Karpas-422 (cell line): Measurements from ENCODE around the gene STAT3. TPM values are rescaled to one million over a fixed set of nuclear protein-coding genes. Genes with fewer than 3 reads are reported as not detected.

ENCODE experiments used
- DNase-seq: peaks from one replicate; pipeline ENCODE4 v3.0.0-alpha.2; 2015
- H2AFZ ChIP-seq: fragments of 200-600 bp; sonication (generic); 2 replicates; pipeline ENCODE4 v1.6.1; 2014; ENCODE audit warnings: antibody characterized with exemption, low read length, mixed read lengths
- H3K27ac ChIP-seq: fragments of 200-600 bp; sonication (generic); 2 replicates; pipeline ENCODE4 v1.5.1; 2014; ENCODE audit warnings: mild to moderate bottlenecking, low read length, moderate library complexity
- H3K27me3 ChIP-seq: fragments of 200-600 bp; sonication (generic); 2 replicates; pipeline ENCODE4 v1.6.1; 2014; ENCODE audit warnings: low read length, mixed read lengths
- H3K36me3 ChIP-seq: fragments of 200-600 bp; sonication (generic); 2 replicates; pipeline ENCODE4 v1.6.1; 2014; ENCODE audit warnings: low read length, mixed read lengths; ENCODE audit not compliant: insufficient read depth
- H3K4me1 ChIP-seq: fragments of 200-600 bp; sonication (generic); 2 replicates; pipeline ENCODE4 v1.6.1; 2014; ENCODE audit warnings: mild to moderate bottlenecking, low read length, mixed read lengths
- H3K4me2 ChIP-seq: fragments of 200-600 bp; sonication (generic); 2 replicates; pipeline ENCODE4 v1.6.1; 2014; ENCODE audit warnings: low read length, low read depth, mild to moderate bottlenecking; ENCODE audit not compliant: poor library complexity, severe bottlenecking
- H3K4me3 ChIP-seq: fragments of 200-600 bp; sonication (generic); 2 replicates; pipeline ENCODE4 v1.5.1; 2014; ENCODE audit warnings: mild to moderate bottlenecking, antibody characterized with exemption, low read length, mixed read lengths
- H3K79me2 ChIP-seq: fragments of 200-600 bp; sonication (generic); 2 replicates; pipeline ENCODE4 v1.6.1; 2014; ENCODE audit warnings: mild to moderate bottlenecking, low read length, mixed read lengths
- H3K9ac ChIP-seq: fragments of 200-600 bp; sonication (generic); 2 replicates; pipeline ENCODE4 v1.6.0; 2014; ENCODE audit warnings: low read length
- H3K9me2 ChIP-seq: fragments of 200-600 bp; sonication (generic), shearing (Covaris generic); replicated peaks from 2 replicates; pipeline ENCODE4 v1.6.0; 2014; ENCODE audit warnings: mild to moderate bottlenecking, low read length, moderate library complexity; ENCODE audit not compliant: insufficient read depth
- H3K9me3 ChIP-seq: fragments of 300-700, 200-600 bp; sonication (generic); 2 replicates; pipeline ENCODE4 v1.6.1; 2014; ENCODE audit warnings: low read length, mixed read lengths
- H4K20me1 ChIP-seq: fragments of 200-600 bp; sonication (generic); 2 replicates; pipeline ENCODE4 v1.6.1; 2014; ENCODE audit warnings: mild to moderate bottlenecking, antibody characterized with exemption, low read length, low read depth; ENCODE audit not compliant: insufficient read depth
- total RNA-seq: library from RNA; depleted of rRNA; stranded (reverse); fragments of >200 nt; shearing (Covaris generic); gene quantifications from 2 replicates; pipeline ENCODE4 v1.2.3, GENCODE V29; 2014; ENCODE audit warnings: low replicate concordance

Gene STAT3
- total RNA-seq, 1 experiment from 2014 or later = 16.3 TPM

- H3K9me2 ChIP-seq = no peaks in the 10 kb centered on the region
- DNase-seq = no peak
- no peaks in the 10 kb centered on the region for H3K27me3 ChIP-seq
- H2AFZ ChIP-seq = no peak overlapping the region
- H3K79me2 ChIP-seq = no peaks in the 10 kb centered on the region
- H3K4me3 ChIP-seq = no peak overlapping the region
- no peaks in the 10 kb centered on the region for H3K36me3 ChIP-seq
- H4K20me1 ChIP-seq = no peaks in the 10 kb centered on the region
- H3K27ac ChIP-seq = no peak overlapping the region
- H3K9me3 ChIP-seq = no peaks in the 10 kb centered on the region
- no peaks in the 10 kb centered on the region for H3K4me1 ChIP-seq
- no peak overlapping the region for H3K9ac ChIP-seq
- H3K4me2 ChIP-seq = no peak overlapping the region
Measured at GRCh38 chr17:42341568-42341967, 46.7 kb downstream of the STAT3 start.

GRCh38 chr17:42340691-42341127, 47.5 kb downstream of the STAT3 start:
- no peak overlapping the region for H3K4me2 ChIP-seq
- H3K27ac ChIP-seq = no peak overlapping the region
- no peak overlapping the region for H3K9ac ChIP-seq
- no peak overlapping the region for H3K4me3 ChIP-seq
- H3K36me3 ChIP-seq = no peaks in the 10 kb centered on the region
- no peak overlapping the region for H2AFZ ChIP-seq
- no peaks in the 10 kb centered on the region for H3K79me2 ChIP-seq
- H3K4me1 ChIP-seq = no peaks in the 10 kb centered on the region
- H3K9me3 ChIP-seq = no peaks in the 10 kb centered on the region
- no peaks in the 10 kb centered on the region for H4K20me1 ChIP-seq
- DNase-seq = peak; percentile 34
- no peaks in the 10 kb centered on the region for H3K27me3 ChIP-seq
- no peaks in the 10 kb centered on the region for H3K9me2 ChIP-seq

DNA sequence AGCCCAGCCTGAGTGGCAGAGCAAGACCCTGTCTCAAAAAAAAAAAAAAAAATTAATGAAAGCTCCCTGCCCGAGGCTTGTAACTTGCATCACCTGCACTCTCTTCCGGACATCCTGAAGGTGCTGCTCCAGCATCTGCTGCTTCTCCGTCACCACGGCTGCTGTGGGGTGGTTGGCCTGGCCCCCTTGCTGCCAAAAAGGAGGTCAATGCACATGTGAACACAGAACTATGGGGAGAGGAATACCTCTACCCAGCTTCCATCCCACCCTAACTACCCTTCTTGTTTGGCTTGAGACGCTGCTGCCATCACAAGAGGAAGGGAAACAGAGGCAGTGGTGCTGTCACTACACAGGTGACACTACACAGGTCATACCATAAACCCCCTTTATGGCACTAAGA, 49.0 kb downstream of the STAT3 start:
- Histone ChIP-seq H2AFZ (no peak overlapping the region), H3K4me1 (no peaks in the 10 kb centered on the region), H3K79me2 (no peaks in the 10 kb centered on the region), H3K4me3 (no peak overlapping the region), H3K4me2 (no peak overlapping the region), H3K27me3 (no peaks in the 10 kb centered on the region), H4K20me1 (no peaks in the 10 kb centered on the region), H3K9me2 (no peaks in the 10 kb centered on the region), H3K27ac (no peak overlapping the region), H3K36me3 (no peaks in the 10 kb centered on the region), H3K9ac (no peak overlapping the region), H3K9me3 (no peaks in the 10 kb centered on the region)
- DNase-seq = no peak

DNA sequence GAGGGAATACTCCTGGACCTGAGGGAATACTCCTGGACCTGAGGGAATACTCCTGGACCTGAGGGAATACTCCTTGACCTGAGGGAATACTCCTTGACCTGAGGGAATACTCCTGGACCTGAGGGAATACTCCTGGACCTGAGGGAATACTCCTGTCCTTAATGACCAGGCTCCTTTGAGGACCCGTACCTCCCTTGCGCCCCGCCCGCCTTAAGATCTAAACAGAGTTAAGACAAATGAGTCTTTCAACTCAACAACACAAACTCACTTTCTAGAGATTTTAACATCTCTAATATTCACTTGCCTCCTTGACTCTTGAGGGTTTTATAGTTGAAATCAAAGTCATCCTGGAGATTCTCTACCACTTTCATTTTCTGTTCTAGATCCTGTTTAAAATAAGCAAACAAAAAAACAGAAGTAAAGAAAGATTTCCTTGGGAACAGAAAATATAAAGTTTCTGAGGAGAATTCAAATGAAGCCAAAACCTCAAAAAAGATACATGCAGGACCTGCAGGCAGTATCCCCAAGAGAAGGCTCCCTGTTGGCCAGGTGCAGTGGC, 49.7 kb downstream of the STAT3 start:
- no peak overlapping the region for H3K4me2 ChIP-seq
- H3K27ac ChIP-seq = no peak overlapping the region
- H2AFZ ChIP-seq = no peak overlapping the region
- no peaks in the 10 kb centered on the region for H3K9me2 ChIP-seq
- H3K4me1 ChIP-seq = no peaks in the 10 kb centered on the region
- no peaks in the 10 kb centered on the region for H3K27me3 ChIP-seq
- H4K20me1 ChIP-seq = no peaks in the 10 kb centered on the region
- no peak overlapping the region for H3K4me3 ChIP-seq
- H3K79me2 ChIP-seq = no peaks in the 10 kb centered on the region
- peak; percentile 42 for DNase-seq
- H3K9ac ChIP-seq = no peak overlapping the region
- H3K36me3 ChIP-seq = no peaks in the 10 kb centered on the region
- no peaks in the 10 kb centered on the region for H3K9me3 ChIP-seq

DNA sequence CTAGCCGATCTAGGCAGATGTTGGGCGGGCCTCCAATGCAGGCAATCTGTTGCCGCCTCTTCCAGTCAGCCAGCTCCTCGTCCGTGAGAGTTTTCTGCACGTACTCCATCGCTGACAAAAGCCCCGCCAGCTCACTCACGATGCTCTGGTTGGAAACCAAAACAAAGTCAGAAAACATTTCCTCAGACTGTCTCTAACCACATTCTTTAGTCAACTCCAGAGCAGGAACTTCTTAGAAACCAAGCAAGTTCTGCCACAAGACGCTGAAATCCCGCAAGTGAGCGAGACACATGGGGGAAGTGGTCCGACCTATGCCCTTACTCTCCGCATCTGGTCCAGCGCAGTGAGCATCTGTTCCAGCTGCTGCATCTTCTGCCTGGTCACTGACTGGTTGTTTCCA, 50.8 kb downstream of the STAT3 start:
- Histone ChIP-seq H2AFZ (no peak overlapping the region), H3K9me3 (no peaks in the 10 kb centered on the region), H3K36me3 (no peaks in the 10 kb centered on the region), H3K9ac (no peak overlapping the region), H4K20me1 (no peaks in the 10 kb centered on the region), H3K4me1 (no peaks in the 10 kb centered on the region), H3K27ac (no peak overlapping the region), H3K9me2 (no peaks in the 10 kb centered on the region), H3K79me2 (no peaks in the 10 kb centered on the region), H3K4me3 (no peak overlapping the region), H3K27me3 (no peaks in the 10 kb centered on the region), H3K4me2 (no peak overlapping the region)
- peak; percentile 63 for DNase-seq

DNA sequence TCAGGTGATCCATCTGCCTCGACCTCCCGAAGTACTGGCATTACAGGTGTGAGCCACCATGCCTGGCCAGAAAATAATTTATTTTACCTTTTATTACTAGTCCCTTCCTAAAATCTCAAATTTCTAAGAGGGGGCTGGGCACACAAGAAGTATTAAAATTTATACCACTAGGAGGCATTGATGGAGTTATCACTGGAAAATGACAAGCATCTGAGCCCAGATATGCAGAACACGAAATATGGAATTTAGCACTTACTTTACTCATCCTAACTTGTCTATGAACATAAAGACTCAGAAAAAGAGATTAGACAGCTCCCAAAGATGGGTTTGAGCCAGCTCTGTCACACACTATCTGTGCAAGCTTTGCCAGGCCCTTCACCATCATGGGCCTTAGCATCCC, 53.6 kb downstream of the STAT3 start:
- Histone ChIP-seq H3K4me3 (no peak overlapping the region), H3K9me3 (no peaks in the 10 kb centered on the region), H3K9ac (no peak overlapping the region), H2AFZ (no peak overlapping the region), H3K36me3 (no peaks in the 10 kb centered on the region), H4K20me1 (no peaks in the 10 kb centered on the region), H3K9me2 (no peaks in the 10 kb centered on the region), H3K4me1 (no peaks in the 10 kb centered on the region), H3K27me3 (no peaks in the 10 kb centered on the region), H3K79me2 (no peaks in the 10 kb centered on the region), H3K4me2 (no peak overlapping the region), H3K27ac (no peak overlapping the region)
- DNase-seq = peak; percentile 54

DNA sequence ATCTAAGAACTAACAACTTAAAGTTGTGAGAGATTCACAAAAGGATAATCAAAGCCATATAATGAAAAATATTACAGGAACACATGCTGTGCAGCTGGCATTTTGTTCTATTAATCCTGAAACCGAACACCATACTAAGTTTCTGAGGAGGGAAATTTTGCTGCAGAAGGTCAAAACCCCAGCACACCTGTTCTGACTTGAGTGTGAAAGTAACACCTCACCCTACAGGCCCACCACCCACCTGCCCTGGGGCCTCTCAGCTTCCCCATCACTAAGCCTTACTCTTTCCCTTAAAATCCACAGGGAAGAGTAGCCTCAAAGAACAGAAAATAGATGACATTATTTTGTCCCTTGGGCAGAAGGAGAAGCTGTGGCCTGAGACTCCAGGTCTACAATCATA, 55.2 kb downstream of the STAT3 start:
- Histone ChIP-seq H3K4me1 (no peaks in the 10 kb centered on the region), H2AFZ (no peak overlapping the region), H3K9me2 (no peaks in the 10 kb centered on the region), H4K20me1 (no peaks in the 10 kb centered on the region), H3K27ac (no peak overlapping the region), H3K36me3 (no peaks in the 10 kb centered on the region), H3K79me2 (no peaks in the 10 kb centered on the region), H3K4me2 (no peak overlapping the region), H3K9ac (no peak overlapping the region), H3K27me3 (no peaks in the 10 kb centered on the region), H3K9me3 (no peaks in the 10 kb centered on the region), H3K4me3 (no peak overlapping the region)
- no peak for DNase-seq

DNA sequence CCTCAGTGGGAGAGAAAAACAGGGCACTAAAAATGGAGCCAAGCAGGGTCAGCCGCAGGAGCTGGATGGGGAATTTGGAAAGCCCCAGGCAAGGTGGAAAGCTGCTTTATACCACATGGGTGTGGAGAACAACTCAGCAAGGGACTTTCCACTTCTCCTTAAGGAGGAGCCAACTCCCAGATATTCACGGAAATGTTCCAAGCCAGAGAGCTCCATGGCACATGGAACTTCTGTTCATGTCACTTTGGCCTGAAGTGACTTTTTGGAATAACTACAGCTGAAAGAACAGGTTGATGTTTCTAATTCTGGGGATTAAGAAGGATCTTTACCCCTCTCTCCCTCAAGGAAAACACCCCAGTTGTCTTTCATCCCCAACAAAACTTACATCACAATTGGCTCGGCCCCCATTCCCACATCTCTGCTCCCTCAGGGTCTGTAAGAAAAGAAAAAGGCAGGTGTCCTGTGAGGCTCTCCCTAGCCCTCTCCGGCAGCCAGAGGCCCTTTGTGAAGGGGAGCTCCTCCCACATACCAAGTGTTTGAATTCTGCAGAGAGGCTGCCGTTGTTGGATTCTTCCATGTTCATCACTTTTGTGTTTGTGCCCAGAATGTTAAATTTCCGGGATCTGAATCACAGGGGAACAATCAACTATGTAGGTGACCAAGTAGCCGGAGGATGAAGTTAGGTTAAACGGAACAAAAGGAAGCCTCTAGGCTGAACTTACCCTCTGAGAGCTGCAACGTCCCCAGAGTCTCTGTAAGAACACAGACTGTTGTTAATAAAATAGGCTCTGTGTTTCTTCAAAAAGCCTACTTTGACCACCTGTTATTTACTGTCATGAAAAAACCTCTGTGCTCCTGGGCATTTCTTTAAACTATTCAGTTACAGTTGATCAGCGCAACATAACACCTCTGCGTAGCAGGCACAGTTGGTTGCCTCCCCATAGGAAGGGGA, 58.9 kb downstream of the STAT3 start:
- no peaks in the 10 kb centered on the region for H3K9me2 ChIP-seq
- H3K9ac ChIP-seq = no peak overlapping the region
- peak; percentile 23 for DNase-seq
- no peak overlapping the region for H3K4me2 ChIP-seq
- no peak overlapping the region for H2AFZ ChIP-seq
- no peak overlapping the region for H3K27ac ChIP-seq
- no peaks in the 10 kb centered on the region for H3K36me3 ChIP-seq
- no peak overlapping the region for H3K4me3 ChIP-seq
- H3K4me1 ChIP-seq = no peaks in the 10 kb centered on the region
- H3K79me2 ChIP-seq = no peaks in the 10 kb centered on the region
- H3K27me3 ChIP-seq = no peaks in the 10 kb centered on the region
- H3K9me3 ChIP-seq = no peaks in the 10 kb centered on the region
- no peaks in the 10 kb centered on the region for H4K20me1 ChIP-seq
